Sigmoid colon (tissue), 4 donors: ENCODE measurements around the gene EEF2.

Experiments
- CTCF ChIP-seq, 4 experiments: fragments of 450-650 bp in 3 of 4; fragments of 200-600 bp in 1 of 4; IDR thresholded peaks; one replicate each; pipeline ENCODE4 v1.5.1; 2016 to 2019; ENCODE audit warnings: antibody characterized with exemption in 4 of 4, mild to moderate bottlenecking in 3 of 4, moderate library complexity in 2 of 4
- EP300 ChIP-seq, 4 donors: sonication (generic); formaldehyde crosslinking; IDR thresholded peaks; one replicate each; pipeline ENCODE4 v1.6.1; 2017; ENCODE audit warnings: antibody characterized with exemption in 4 of 4
- POLR2A ChIP-seq, 2 donors: fragments of 450-650 bp; IDR thresholded peaks; one replicate each; pipeline ENCODE4 v1.6.1; 2016; ENCODE audit warnings: antibody characterized with exemption in 2 of 2, mild to moderate bottlenecking in 2 of 2, moderate library complexity in 2 of 2
- POLR2AphosphoS5 ChIP-seq, 4 donors: sonication (generic); formaldehyde crosslinking; IDR thresholded peaks; one replicate each; pipeline ENCODE4 v1.6.1; 2017; ENCODE audit warnings: antibody characterized with exemption in 4 of 4

- TF ChIP-seq POLR2A (IDR thresholded peaks at IDR 0.05) (peak in 1 of 2 donors; percentile 28), CTCF (IDR thresholded peaks at IDR 0.05) (peak in 1 of 4 experiments; percentile 36), POLR2AphosphoS5 (IDR thresholded peaks at IDR 0.05) (peak in 3 of 4 donors; percentile 43 to 72 (median 68)), EP300 (IDR thresholded peaks at IDR 0.05) (no peak)
Observed at GRCh38 chr19:3969435-3970312, 15.6 kb downstream of the EEF2 start.
